HG03520 (cell line): Measurements from ENCODE around the gene HOXB5.

ENCODE experiments used
- ATAC-seq: cut with Tn5 transposase; IDR thresholded peaks from one replicate; pipeline ENCODE4 v1.9.1; 2021; ENCODE audit warnings: mild to moderate bottlenecking, moderate library complexity; ENCODE audit not compliant: unreplicated experiment

The HOXB5 gene

DNA sequence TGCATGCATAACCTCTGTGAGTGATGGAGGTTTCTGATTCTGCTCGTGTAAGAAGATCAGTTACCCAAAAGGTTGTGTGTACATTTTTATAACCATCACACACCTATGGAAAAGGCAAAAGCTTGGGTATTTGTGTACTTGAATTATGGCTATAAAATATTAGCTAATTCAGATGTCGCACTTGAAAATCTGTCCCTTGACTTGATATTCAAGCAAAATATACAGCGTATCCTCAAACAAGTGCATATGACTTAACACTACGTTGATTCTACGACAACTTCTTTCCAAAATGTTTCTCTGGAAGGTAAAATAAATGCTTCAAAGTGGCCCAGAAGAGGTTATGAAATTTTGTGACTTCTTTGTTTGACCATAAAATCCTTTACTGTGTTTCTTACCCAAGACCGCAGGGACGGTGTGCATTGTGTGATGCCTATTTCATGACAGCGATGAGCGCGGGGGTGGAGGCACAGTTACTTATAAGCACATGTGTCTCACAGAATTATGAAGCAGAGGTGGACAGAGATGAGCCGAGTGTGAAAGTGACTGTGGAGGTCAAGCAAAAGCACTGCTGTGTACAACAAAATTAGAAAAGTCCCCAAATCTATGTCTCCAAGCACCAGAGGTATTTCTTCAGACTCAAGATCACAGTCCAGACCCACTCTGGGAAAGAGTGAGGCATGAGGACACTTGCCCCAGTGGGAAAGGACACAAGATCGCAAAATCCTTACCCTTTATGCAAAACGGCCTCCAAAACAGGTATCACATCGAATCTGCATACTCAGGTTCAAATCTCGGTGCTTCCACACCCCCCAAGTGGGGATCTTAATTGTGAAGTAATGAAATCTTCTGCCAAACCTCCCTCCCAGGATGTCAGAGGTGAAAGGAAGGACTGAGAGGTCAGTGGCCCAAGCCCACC, 36.7 kb upstream of the HOXB5 start:
- ATAC-seq = no peak

DNA sequence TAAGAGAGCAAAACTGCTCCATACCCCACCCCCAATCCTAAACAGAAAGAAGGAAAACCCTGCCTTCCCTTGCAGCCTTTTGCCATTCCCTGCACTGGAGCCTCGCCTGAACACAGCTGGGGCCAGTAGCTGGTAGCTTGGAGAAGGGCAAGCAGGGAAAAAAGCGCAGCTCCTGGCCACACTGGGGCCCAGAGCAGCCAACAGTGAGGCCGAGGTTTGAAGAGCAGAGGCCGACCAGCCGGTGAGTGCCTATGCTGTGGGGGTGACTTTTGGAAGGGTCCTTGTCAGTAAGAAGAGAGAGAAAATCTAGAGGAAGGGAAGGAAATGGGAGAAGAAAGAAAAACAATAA, 35.8 kb upstream of the HOXB5 start:
- ATAC-seq = no peak

DNA sequence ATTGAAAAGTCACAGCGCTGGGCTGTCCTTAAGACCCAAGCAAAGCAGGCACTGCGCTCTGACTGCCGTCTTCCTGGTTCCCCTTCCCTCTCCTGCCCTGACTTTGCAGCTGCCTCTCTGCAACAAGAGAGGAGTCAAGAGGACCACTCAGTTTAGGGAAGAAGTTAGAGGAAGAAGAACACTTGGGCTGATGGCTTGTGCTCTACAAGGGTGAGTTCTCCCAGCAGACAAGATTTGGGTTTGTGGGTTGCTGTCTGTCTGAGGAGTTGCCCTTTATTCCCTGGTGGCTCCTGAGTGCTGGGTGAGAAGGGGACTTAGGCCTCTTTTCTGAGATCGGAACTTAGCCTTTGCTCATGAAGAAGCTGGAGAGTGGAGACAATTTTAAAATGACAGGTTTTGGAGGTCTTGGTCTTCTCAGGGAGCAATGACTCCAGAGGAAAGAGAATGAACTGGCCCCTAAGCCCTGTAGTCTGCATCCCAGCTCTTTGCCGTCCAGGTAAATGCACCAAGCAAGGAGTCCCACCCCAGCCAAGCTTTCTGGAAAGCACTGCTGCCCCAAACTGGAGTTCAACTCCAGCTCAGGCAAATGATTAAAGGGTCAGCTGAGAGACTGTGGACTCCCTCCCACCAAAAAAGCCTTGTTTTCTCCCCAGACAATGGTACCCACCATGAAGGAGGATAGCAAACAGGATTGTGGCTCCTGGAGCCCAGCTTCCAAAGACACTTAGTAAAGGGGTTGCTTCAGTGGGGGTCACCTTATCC, 35.3 kb upstream of the HOXB5 start:
- ATAC-seq = no peak

GRCh38 chr17:48627623-48628521, 34.3 kb upstream of the HOXB5 start:
- ATAC-seq = no peak

DNA sequence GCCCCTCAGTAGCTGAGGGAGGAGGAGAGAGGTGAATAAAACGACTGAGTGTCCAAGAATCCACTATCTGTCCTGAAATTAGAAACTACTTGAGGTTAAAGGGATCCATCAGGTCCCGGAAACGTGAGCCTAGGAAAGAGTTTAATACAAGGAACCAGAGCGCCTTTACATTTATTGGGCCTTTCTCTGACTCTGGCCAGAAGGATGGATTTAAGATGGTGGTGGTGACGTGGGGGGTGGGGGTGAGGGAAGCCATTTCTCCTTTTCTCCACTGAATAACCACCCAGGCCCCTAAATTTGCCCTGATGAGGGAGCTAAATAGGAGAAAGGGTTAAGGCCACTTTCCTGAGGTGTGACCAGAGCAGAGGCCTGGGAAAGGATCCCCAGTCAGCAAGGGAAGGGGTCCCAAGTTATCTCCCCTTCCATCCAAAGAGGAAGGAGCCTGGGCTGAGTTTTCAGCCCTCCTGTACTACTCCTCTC, 33.6 kb upstream of the HOXB5 start:
- ATAC-seq = no peak

- no peak for ATAC-seq
Observed at GRCh38 chr17:48626245-48627117, 32.9 kb upstream of the HOXB5 start, which contains the start of gene HOXB9. TSS of gene HOXB9 (minus strand) at chr17:48626358. CDS start at chr17:48626269, 89 bp downstream.

GRCh38 chr17:48625495-48626244, 32.1 kb upstream of the HOXB5 start:
- ATAC-seq = no peak

GRCh38 chr17:48624544-48625494, 31.2 kb upstream of the HOXB5 start:
- no peak for ATAC-seq

GRCh38 chr17:48624118-48624517, 30.5 kb upstream of the HOXB5 start:
- ATAC-seq = no peak

DNA sequence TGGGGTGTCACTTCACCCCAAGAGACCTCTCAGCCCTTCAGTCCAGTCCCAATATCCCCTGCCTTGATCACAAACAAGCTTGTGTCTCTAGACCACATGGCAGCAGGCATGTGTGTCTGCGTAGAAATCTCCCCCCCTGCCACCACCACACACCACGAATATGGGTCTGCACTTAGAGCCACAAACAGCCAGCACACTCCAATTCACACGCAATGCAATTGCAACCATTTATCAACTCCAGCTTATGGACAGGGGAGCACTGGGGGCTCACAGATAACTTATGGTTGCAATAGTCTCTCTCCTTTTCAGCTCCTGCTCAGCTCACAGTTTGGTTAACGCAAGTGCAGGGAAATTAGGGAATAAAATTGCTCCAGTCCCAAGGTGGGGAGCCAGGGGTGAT, 30.0 kb upstream of the HOXB5 start:
- no peak for ATAC-seq

- ATAC-seq = no peak
Observed at GRCh38 chr17:48622857-48623256, 29.3 kb upstream of the HOXB5 start.

- no peak for ATAC-seq
Observed at GRCh38 chr17:48621410-48622392, 28.1 kb upstream of the HOXB5 start.

- no peak for ATAC-seq
Observed at GRCh38 chr17:48620461-48621139, 27.0 kb upstream of the HOXB5 start.

GRCh38 chr17:48619826-48620449, 26.4 kb upstream of the HOXB5 start:
- no peak for ATAC-seq

DNA sequence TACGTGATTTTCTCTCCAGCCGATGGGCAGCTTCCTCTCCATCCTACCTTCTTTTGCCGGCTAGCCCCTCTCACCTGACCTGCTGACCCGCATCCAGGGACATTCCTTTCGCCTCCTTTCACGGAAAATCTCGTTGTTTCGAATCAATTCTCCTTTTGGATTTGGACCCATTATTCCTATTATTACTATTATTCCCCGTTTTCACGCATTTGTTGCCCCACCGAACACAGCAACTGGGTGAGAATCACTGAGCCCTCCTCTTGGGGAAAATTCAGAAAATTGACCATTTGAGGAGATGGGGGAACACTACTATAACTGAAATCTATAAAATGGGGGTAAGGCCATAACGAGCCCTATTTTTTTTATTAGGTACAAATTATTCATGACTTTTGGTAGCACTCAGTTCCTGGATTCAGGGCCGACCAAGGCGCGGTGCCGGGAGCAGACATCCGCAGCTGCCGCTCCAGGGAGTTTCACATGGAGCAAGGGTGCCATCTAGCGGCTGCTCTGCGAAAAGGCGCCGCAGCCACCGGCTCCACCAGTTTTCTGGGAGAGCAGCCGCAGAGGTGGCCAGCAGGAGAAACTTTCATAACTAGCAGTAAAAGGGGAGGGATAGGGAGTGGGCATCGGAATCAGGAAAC, 24.8 kb upstream of the HOXB5 start:
- ATAC-seq = no peak
